NK-92 treated with Interleukin-12 subunit alpha and Interleukin-12 subunit beta, amount 100 ng/mL, for 24 hours (cell line): ENCODE measurements around the gene TESMIN.

ENCODE experiments used
- DNase-seq: peaks from one replicate; lab custom pipeline; 2025; lab: John Stamatoyannopoulos, UW

Gene TESMIN

DNA sequence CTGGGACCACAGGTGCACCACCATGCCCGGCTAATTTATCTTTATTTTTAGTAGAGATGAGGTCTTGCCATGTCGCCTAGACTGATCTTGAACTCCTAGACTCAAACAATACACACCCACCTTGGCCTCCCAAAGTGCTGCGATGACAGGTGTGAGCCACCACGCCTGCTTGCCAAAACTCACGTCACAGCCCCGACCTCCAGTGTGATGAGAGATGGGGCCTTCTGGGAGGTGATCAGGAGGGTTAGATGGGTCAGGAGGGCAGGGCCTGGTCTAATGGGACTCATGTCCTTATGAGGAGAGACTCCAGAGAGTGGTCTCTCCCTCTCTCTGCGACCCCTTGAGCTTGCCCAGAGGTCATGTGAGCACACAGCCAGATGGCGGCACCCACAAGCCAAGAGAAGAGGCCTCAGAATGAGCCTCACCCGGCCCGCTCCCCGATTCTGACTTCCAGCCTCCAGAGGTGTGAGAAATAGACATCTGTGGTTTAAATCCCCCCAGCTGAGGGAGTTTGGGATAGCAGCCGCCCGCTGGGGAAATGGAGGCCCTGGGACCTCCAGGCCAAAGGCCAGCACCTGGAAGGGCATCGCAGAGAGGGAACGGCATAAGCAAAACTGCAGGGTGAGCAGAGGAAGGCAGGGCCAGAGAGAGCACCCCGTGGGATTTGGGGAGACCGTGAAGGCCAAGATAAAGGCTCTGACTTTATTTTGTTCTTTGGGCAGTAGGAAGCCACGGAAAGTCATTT lies 91.1 kb downstream of the TESMIN start:
- no peak for DNase-seq

DNA sequence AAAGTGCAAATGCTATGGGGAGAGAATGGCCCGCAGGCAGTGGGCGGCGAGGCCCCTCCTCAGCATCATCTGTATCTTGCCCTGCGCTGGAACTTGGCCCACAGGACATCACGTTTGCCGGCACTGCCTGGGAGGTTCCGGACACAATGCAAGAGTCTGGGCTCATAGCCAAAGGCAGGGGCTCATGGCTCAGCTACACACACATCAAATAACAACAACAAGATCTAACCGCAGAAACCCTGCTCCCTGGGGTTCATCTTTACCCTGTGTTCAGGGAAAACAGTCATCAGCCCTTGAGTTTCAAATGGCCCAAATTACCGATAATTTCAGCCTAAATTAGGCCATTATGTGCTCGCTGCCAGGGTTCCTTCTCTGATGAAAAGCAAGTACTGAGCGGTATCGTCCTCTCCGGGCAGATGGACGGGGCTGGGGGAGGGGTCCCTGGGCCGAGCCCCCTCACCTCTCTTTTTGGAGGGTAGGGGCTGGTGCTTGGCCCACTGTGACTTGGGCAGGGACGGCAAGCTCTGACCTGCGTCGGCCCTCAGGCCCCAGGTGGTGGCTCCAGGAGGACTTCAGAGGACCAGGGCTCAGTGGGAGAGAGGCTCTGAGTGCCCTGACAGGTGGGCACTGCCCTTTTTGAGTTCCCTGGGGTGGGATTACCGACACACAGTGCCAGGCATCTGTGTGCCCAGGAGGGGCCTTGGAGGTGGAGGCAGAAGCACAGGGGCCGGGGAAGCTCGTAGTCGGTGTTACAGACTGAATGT lies 92.0 kb downstream of the TESMIN start:
- DNase-seq, result no peak

DNA sequence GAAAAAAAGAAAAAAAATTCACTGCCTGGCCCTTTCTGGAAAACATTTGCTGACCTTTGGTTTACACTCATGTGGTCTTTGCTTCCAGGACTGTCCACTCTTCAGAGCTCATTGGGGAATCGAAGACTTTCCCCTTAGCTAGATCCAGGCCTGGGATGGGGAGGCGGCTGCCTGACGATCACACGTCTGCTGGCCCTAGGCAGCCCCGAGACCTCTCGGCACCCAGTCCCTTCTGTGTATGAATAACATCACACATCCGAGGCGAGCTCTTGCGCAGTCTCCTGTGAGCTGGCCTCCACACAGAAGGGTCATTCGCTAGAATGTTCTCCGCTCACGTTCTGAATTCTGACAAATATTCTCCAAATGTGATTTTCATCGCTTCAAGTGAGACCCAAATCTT lies 92.7 kb downstream of the TESMIN start:
- no peak for DNase-seq

DNA sequence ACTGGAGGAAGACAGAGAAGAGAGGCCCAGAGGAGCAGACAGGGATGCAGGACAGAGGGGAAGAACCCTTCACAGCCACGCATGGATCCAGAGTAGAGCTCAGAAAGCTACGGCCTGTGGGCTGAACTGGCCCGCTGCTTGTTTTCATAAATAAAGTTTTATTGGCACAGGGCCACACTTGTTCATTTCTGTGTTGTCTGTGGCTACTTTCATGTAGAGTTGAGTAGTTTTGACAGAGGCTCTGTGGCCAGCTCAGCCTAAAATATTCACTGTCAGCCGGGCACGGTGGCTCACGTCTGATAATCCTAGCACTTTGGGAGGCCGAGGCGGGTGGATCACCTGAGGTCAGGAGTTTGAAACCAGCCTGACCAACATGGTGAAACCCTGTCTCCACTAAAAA lies 93.2 kb downstream of the TESMIN start:
- DNase-seq, result no peak
